PC-3 (cell line): Measurements from ENCODE around the gene C14orf119. TPM values are rescaled to one million over a fixed set of nuclear protein-coding genes. Genes with fewer than 3 reads are reported as not detected.

ENCODE experiments used
- ATAC-seq: fragments of 200-7000 bp; cut with Tn5 transposase; 2 replicates; pipeline ENCODE4 v1.9.1; 2020; ENCODE audit warnings: mild to moderate bottlenecking, moderate library complexity
- BruUV-seq: library from RNA; stranded (reverse); fragments of 400-500 nt; replicated peaks from 2 replicates; lab custom pipeline; 2021; lab: Mats Ljungman, UMichigan
- CTCF ChIA-PET: fragments of 300-600 bp; sonication (Branson Sonifier 250); formaldehyde crosslinking; loops from one replicate; lab custom pipeline; 2022; ENCODE audit warnings: antibody characterized with exemption; lab: Charles Lee
- POLR2A ChIA-PET: fragments of 300-600 bp; sonication (Branson Sonifier 250); formaldehyde crosslinking; loops from one replicate; lab custom pipeline; 2022; ENCODE audit warnings: antibody characterized with exemption; ENCODE audit not compliant: unreplicated experiment; lab: Charles Lee
- DNase-seq: peaks from one replicate; pipeline ENCODE4 v3.0.0-alpha.2; 2015
- H2AFZ ChIP-seq: fragments of 300-600 bp; sonication (generic); 2 replicates; pipeline ENCODE4 v1.6.0; 2016; ENCODE audit warnings: antibody characterized with exemption, low read length
- H3F3A ChIP-seq: fragments of 300-600 bp; sonication (generic); one replicate; pipeline ENCODE4 v1.6.0; 2017; ENCODE audit warnings: antibody characterized with exemption, low read length, control low read depth, mild to moderate bottlenecking; ENCODE audit not compliant: unreplicated experiment
- H3K27ac ChIP-seq: fragments of 300-600 bp; sonication (generic); 2 replicates; pipeline ENCODE4 v1.5.1; 2016; ENCODE audit warnings: mild to moderate bottlenecking, low read length
- H3K27me3 ChIP-seq: fragments of 300-600 bp; sonication (generic); 2 replicates; pipeline ENCODE4 v1.6.1; 2016; ENCODE audit warnings: low read length, mixed read lengths
- H3K36me3 ChIP-seq: fragments of 300-600 bp; sonication (generic); 2 replicates; pipeline ENCODE4 v1.6.1; 2016; ENCODE audit warnings: low read depth, mixed run types, low read length, mixed read lengths
- H3K4me1 ChIP-seq: fragments of 300-600 bp; sonication (generic); 2 replicates; pipeline ENCODE4 v1.5.1; 2016; ENCODE audit warnings: low read length; ENCODE audit not compliant: insufficient read depth
- H3K4me2 ChIP-seq: fragments of 300-600 bp; sonication (generic); 2 replicates; pipeline ENCODE4 v1.6.0; 2016; ENCODE audit warnings: low read length
- H3K4me3 ChIP-seq: fragments of 300-600 bp; sonication (generic); 2 replicates; pipeline ENCODE4 v1.5.1; 2016; ENCODE audit warnings: mild to moderate bottlenecking, low read length, mixed read lengths
- H3K79me2 ChIP-seq: fragments of 300-600 bp; sonication (generic); 2 replicates; pipeline ENCODE4 v1.6.1; 2017; ENCODE audit warnings: low read length, mixed read lengths
- H3K9ac ChIP-seq: fragments of 300-600 bp; sonication (generic); 2 replicates; pipeline ENCODE4 v1.6.0; 2016; ENCODE audit warnings: mild to moderate bottlenecking, low read length
- H3K9me2 ChIP-seq: fragments of 300-600 bp; sonication (generic); replicated peaks from 2 replicates; pipeline ENCODE4 v1.6.1; 2016; ENCODE audit warnings: mixed run types, low read length, mixed read lengths
- H3K9me3 ChIP-seq: fragments of 300-600 bp; sonication (generic); 2 replicates; pipeline ENCODE4 v1.6.1; 2016; ENCODE audit warnings: low read length, mixed read lengths
- H4K20me1 ChIP-seq: fragments of 300-600 bp; sonication (generic); 2 replicates; pipeline ENCODE4 v1.6.1; 2016; ENCODE audit warnings: low read length, mixed read lengths
- EZH2 ChIP-seq: fragments of 300-600 bp; sonication (generic); IDR thresholded peaks from one replicate; pipeline ENCODE4 v1.6.1; 2017; ENCODE audit warnings: antibody characterized with exemption, mild to moderate bottlenecking, low read length; ENCODE audit not compliant: unreplicated experiment
- EZH2phosphoT487 ChIP-seq: fragments of 300-600 bp; sonication (generic); IDR thresholded peaks from 2 replicates; pipeline ENCODE4 v1.6.1; 2018; ENCODE audit warnings: mild to moderate bottlenecking, antibody characterized with exemption, low read length, borderline replicate concordance
- intact Hi-C: fragments of 100-400 bp; cut with micrococcal nuclease; formaldehyde crosslinking; loops from 2 replicates; pipeline ENCODE4 v1.9.0; 2023
- total RNA-seq: library from RNA; depleted of rRNA; stranded (reverse); fragments of >200 nt; gene quantifications from 2 replicates; pipeline ENCODE4 v1.2.3, GENCODE V29; 2014
- TF ChIP-seq, protein P1 (sequence below): fragments of 300-600 bp; sonication (generic); conservative IDR thresholded peaks from 2 replicates; pipeline ENCODE4 v1.5.1; 2017; ENCODE audit warnings: antibody characterized with exemption, low read depth, mild to moderate bottlenecking, low read length

C14orf119 gene
- total RNA-seq, 1 experiment from 2014 or later = 49.6 TPM

DNA sequence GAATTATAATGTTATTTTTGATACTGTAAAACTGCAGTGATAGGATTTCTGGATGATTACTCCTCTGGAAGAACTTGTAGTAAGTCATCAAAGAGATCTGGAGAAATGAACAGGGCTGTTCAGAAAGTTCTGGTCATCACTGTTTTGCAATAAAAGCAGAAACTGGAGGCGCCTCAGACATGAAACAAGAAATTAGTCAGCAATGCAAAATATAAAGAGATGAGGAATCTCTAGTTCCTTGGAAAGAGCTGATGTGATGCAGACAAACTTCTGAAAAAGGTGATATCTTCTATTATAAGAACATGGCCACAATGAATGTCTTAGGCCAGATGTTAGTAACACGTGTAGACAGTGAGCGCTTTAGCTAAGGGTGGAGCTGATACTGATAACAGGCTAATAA, 9.8 kb upstream of the C14orf119 start:
- ChIA-PET POLR2A (interaction anchor here (0.6 kb wide), 1 partner anchor 113 kb away, joined by 4 read pairs; no protein-coding TSS in a partner anchor), CTCF (no interaction called here)
- TF ChIP-seq, protein P1, sequence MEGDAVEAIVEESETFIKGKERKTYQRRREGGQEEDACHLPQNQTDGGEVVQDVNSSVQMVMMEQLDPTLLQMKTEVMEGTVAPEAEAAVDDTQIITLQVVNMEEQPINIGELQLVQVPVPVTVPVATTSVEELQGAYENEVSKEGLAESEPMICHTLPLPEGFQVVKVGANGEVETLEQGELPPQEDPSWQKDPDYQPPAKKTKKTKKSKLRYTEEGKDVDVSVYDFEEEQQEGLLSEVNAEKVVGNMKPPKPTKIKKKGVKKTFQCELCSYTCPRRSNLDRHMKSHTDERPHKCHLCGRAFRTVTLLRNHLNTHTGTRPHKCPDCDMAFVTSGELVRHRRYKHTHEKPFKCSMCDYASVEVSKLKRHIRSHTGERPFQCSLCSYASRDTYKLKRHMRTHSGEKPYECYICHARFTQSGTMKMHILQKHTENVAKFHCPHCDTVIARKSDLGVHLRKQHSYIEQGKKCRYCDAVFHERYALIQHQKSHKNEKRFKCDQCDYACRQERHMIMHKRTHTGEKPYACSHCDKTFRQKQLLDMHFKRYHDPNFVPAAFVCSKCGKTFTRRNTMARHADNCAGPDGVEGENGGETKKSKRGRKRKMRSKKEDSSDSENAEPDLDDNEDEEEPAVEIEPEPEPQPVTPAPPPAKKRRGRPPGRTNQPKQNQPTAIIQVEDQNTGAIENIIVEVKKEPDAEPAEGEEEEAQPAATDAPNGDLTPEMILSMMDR = no peak
- TF ChIP-seq EZH2 (no peak), EZH2phosphoT487 (no peak)
- no peak overlapping the region for H3K4me3 ChIP-seq
- H3K27ac ChIP-seq = no peak overlapping the region
- DNase-seq = no peak
- no TSS peak for BruUV-seq
- H3K27me3 ChIP-seq = no peaks in the 10 kb centered on the region
- H3K4me1 ChIP-seq = no peaks in the 10 kb centered on the region
- no peaks in the 10 kb centered on the region for H4K20me1 ChIP-seq
- intact Hi-C loops = no loop called here
- no peaks in the 10 kb centered on the region for H3K9me2 ChIP-seq
- peaks cover 12% of the 10 kb centered on the region; the same call in 1 of the 2 replicates for H3K79me2 ChIP-seq
- no peaks in the 10 kb centered on the region for H3K9me3 ChIP-seq
- no peak overlapping the region for H2AFZ ChIP-seq
- H3F3A ChIP-seq = no peaks in the 10 kb centered on the region
- no peak overlapping the region for H3K4me2 ChIP-seq
- no peak for ATAC-seq
- peaks cover 77% of the 10 kb centered on the region for H3K36me3 ChIP-seq
- H3K9ac ChIP-seq = no peak overlapping the region

DNA sequence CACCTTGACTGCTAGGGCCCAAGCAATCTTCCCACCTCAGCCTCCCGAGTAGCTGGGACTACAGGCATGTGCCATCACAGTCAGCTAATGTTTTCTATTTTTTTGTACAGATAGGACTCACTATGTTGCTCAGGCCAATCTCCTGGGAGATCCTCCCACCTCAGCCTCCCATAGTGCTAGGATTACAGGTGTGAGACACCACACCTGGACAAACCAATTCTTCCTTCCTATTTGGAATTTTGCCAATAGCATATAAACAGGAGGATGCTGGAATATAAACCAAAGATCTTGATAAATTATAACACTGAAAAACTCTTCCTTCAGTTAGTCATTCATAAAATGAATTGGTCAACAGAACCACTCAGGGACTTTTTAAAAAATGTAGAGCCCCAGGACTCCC, 8.7 kb upstream of the C14orf119 start:
- no TSS peak for BruUV-seq
- H3K4me3 ChIP-seq = no peak overlapping the region
- intact Hi-C loops = no loop called here
- H3K27me3 ChIP-seq = no peaks in the 10 kb centered on the region
- H3K9me2 ChIP-seq = no peaks in the 10 kb centered on the region
- H3K79me2 ChIP-seq = peaks cover 18% of the 10 kb centered on the region; the same call in 1 of the 2 replicates
- H2AFZ ChIP-seq = no peak overlapping the region
- no peak overlapping the region for H3K9ac ChIP-seq
- DNase-seq (no peak), ATAC-seq (no peak)
- TF ChIP-seq, protein P1 = no peak
- TF ChIP-seq EZH2 = no peak
- TF ChIP-seq EZH2phosphoT487 = no peak
- no peak overlapping the region for H3K27ac ChIP-seq
- H3K9me3 ChIP-seq = no peaks in the 10 kb centered on the region
- no peaks in the 10 kb centered on the region for H3K4me1 ChIP-seq
- ChIA-PET POLR2A (no interaction called here), CTCF (interaction anchor here (1.0 kb wide), 1 partner anchor 18 kb away, joined by 5 read pairs; no protein-coding TSS in a partner anchor)
- H3K4me2 ChIP-seq = no peak overlapping the region
- H3F3A ChIP-seq = no peaks in the 10 kb centered on the region
- no peaks in the 10 kb centered on the region for H4K20me1 ChIP-seq
- peaks cover 68% of the 10 kb centered on the region for H3K36me3 ChIP-seq

DNA sequence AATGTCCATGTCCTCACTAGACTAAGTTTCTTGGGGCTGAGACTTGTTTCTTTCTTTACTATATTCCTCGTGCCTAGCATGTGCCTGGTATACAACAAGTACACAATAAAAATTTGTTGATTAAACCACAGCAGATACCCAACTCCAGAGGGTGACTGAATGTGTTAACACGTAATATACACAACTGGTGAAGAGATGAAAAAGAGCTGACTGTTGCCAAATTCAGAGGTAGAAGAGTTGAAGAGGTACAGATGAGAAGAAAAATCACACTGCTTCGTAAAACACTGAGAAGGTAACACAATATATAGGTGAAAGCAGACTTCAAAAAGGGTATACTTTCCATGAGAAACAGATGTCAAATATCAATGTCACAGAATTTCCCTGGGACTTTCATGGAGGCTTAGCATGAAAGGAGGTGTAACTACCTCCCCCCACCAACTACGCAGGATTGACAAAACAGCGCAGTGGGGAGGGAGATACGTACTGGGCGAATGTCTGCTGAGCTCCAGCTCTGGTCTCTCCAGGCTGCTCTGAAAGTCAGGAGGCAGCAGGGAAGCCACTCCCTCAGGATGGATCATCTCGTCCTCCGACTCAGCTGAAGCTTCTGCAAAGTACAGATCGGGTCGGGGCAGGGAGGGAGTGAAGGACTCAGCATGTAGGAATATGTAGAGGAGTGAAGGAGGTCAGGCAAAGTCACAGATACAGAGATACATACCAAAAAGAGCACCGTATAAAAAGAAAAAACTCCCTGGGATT, 5.6 kb upstream of the C14orf119 start:
- TF ChIP-seq EZH2 (no peak), EZH2phosphoT487 (no peak)
- TF ChIP-seq, protein P1 = no peak
- CTCF ChIA-PET = no interaction called here
- H3K9me3 ChIP-seq = no peaks in the 10 kb centered on the region
- H2AFZ ChIP-seq = no peak overlapping the region
- no peak overlapping the region for H3K9ac ChIP-seq
- POLR2A ChIA-PET = interaction anchor here (0.6 kb wide), 1 partner anchor 24 kb away, joined by 5 read pairs; no protein-coding TSS in a partner anchor
- DNase-seq (no peak), ATAC-seq (no peak)
- peaks cover 69% of the 10 kb centered on the region for H3K36me3 ChIP-seq
- no peaks in the 10 kb centered on the region for H3F3A ChIP-seq
- no peak overlapping the region for H3K4me2 ChIP-seq
- H4K20me1 ChIP-seq = peaks cover 18% of the 10 kb centered on the region
- H3K27me3 ChIP-seq = no peaks in the 10 kb centered on the region
- no peak overlapping the region for H3K27ac ChIP-seq
- H3K79me2 ChIP-seq = peaks cover 46% of the 10 kb centered on the region
- BruUV-seq = no TSS peak
- H3K4me3 ChIP-seq = no peak overlapping the region
- no peaks in the 10 kb centered on the region for H3K9me2 ChIP-seq
- peaks cover 12% of the 10 kb centered on the region for H3K4me1 ChIP-seq
- intact Hi-C loops = no loop called here
